OCI-LY7 (cell line): ENCODE results near the gene FCN1.

Source experiments
- EZH2phosphoT487 ChIP-seq: fragments of 200-600 bp; sonication (generic); IDR thresholded peaks from 2 replicates; pipeline ENCODE4 v1.6.1; 2018; ENCODE audit warnings: low read depth, borderline replicate concordance, mild to moderate bottlenecking, mixed run types, antibody characterized with exemption, low read length, moderate library complexity, mixed read lengths
- TF ChIP-seq, protein P1 (sequence below): fragments of 200-600 bp; sonication (generic); conservative IDR thresholded peaks from 2 replicates; pipeline ENCODE4 v1.5.1; 2014; ENCODE audit warnings: mild to moderate bottlenecking, antibody characterized with exemption, low read length, moderate library complexity, mixed read lengths

DNA sequence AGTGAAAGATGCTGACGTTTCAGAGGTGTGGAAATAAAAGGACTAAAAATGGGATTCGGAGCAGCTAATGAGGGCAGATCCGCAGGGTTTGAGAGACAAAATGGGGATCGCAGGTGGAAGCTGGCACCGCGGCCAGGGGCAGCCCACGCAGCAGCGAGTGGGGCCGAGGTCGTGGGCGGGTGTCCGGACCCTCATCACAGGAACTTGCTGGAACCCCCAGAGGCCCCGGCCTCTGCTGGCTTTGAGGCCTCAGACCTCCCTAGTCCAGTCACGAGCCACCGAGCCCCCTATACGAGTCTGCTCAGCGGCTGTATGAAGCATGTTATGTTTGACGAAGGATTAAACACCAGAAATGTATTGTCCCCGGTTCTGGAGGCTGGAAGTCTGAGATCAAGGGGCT is 45.8 kb upstream of the FCN1 start:
- no peak for TF ChIP-seq EZH2phosphoT487
- TF ChIP-seq, protein P1, sequence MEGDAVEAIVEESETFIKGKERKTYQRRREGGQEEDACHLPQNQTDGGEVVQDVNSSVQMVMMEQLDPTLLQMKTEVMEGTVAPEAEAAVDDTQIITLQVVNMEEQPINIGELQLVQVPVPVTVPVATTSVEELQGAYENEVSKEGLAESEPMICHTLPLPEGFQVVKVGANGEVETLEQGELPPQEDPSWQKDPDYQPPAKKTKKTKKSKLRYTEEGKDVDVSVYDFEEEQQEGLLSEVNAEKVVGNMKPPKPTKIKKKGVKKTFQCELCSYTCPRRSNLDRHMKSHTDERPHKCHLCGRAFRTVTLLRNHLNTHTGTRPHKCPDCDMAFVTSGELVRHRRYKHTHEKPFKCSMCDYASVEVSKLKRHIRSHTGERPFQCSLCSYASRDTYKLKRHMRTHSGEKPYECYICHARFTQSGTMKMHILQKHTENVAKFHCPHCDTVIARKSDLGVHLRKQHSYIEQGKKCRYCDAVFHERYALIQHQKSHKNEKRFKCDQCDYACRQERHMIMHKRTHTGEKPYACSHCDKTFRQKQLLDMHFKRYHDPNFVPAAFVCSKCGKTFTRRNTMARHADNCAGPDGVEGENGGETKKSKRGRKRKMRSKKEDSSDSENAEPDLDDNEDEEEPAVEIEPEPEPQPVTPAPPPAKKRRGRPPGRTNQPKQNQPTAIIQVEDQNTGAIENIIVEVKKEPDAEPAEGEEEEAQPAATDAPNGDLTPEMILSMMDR = no peak
